AG09309 (cell line): Measurements from ENCODE around the gene MYH10.

Experiments used
- DNase-seq: peaks from one replicate; pipeline ENCODE4 v3.0.0-alpha.2; 2010; ENCODE audit warnings: low read depth
- H3K4me3 ChIP-seq: 2 replicates; pipeline ENCODE4 v1.5.1; 2011; ENCODE audit warnings: mild to moderate bottlenecking, low read depth, low read length, moderate library complexity; ENCODE audit not compliant: control insufficient read depth
- TF ChIP-seq, protein P1 (sequence below): IDR thresholded peaks from 2 replicates; pipeline ENCODE4 v1.5.1; 2011; ENCODE audit warnings: mild to moderate bottlenecking, low read depth, low read length, inconsistent platforms; ENCODE audit not compliant: insufficient read depth, control insufficient read depth; ENCODE audit errors: missing control alignments

The MYH10 gene

DNA sequence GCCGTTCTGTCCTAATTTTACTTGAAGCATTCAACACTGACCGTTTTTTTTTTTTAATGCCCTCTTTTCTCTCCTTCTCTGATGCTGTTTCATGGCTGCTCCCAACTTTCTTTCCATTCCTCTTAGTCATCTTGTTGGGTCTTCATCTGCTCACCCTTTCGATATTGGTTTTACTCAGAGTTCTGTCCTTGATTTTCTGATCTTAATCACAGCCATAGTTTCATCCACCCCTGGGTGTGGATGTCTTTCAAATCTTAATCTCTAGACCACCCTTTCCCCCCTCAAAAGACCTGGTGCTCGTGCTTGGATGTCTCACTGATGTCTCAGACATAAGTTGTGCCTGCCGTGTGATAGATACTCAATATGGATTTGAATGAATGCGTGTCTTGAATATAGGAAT, 172.4 kb downstream of the MYH10 start:
- no peak overlapping the region for H3K4me3 ChIP-seq
- no peak for DNase-seq
- TF ChIP-seq, protein P1, sequence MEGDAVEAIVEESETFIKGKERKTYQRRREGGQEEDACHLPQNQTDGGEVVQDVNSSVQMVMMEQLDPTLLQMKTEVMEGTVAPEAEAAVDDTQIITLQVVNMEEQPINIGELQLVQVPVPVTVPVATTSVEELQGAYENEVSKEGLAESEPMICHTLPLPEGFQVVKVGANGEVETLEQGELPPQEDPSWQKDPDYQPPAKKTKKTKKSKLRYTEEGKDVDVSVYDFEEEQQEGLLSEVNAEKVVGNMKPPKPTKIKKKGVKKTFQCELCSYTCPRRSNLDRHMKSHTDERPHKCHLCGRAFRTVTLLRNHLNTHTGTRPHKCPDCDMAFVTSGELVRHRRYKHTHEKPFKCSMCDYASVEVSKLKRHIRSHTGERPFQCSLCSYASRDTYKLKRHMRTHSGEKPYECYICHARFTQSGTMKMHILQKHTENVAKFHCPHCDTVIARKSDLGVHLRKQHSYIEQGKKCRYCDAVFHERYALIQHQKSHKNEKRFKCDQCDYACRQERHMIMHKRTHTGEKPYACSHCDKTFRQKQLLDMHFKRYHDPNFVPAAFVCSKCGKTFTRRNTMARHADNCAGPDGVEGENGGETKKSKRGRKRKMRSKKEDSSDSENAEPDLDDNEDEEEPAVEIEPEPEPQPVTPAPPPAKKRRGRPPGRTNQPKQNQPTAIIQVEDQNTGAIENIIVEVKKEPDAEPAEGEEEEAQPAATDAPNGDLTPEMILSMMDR: no peak

DNA sequence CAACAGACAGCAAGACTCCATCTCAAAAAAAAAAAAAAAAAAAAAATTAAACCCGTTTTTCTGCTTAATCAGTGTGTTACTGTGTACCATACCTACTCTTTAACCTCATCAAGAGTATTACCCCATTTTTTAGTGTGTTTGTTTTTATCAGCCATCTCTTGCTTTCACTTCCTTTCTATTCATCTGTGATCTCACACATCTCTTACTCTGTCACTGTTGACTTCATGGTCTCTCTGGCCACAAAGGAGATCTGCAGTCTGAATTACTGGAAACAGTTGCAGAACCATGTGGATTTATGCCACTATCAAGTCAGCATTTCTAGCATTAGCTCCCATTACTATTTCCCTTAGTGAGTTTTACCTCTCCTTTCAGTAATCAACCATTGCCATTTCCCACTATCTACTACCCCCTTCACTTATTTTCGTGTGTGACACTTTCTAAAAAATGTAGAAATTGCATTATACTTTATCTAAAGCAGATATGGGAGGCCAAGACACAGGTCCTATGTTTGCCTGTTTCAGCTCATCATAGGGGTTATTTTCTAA, 174.8 kb downstream of the MYH10 start:
- H3K4me3 ChIP-seq: no peak overlapping the region
- TF ChIP-seq, protein P1: no peak
- no peak for DNase-seq

DNA sequence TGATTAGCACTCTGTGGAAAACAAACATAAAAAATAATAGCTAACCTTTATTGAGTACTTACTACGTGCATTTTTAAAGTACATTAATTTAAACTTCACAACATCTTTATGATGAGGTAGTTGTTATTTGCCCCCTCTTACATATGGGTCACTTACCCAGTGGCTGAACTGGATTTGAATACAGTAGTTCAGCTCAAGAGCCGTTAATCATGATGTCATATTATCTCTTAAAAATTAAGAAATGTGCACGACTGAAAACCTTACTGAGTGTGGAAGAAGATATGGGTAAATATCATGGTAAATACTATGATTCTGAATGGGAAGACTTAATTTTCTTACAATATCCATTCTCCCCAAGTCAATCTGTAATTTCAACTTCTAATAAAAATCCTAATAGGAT, 177.2 kb downstream of the MYH10 start:
- no peak overlapping the region for H3K4me3 ChIP-seq
- TF ChIP-seq, protein P1: no peak
- no peak for DNase-seq

DNA sequence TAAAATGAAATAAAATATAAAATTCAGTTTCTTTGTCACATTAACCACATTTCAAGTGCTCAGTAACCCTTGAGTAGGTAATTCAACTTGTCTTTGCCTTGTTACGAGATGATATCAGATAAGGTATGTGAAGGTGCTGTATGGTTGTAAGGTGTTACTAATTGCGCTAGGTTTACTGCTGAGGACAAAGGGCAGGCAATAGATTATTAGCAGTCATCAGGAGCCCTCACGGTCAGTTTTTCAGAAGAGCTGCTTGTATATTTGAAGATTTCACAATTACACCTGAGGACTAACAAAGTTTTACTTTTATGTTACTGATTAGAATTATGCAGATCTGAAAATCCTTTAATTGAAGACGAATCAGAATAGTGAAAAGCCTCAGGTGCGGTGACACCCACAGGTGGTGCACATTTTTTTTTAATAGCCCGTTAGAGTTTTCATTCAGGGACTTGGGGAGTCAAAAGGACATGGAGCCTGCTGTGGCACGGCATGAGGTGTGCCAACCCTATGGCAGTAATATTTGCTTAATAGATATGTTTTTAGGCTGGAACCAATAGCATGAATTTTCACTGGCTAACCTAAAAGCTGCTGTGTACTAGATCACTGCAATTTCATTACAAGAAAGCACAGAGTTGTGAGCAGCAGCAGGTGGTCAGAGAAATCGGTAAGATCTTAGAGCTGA, 178.5 kb downstream of the MYH10 start:
- no peak for DNase-seq
- no peak overlapping the region for H3K4me3 ChIP-seq
- TF ChIP-seq, protein P1: no peak

DNA sequence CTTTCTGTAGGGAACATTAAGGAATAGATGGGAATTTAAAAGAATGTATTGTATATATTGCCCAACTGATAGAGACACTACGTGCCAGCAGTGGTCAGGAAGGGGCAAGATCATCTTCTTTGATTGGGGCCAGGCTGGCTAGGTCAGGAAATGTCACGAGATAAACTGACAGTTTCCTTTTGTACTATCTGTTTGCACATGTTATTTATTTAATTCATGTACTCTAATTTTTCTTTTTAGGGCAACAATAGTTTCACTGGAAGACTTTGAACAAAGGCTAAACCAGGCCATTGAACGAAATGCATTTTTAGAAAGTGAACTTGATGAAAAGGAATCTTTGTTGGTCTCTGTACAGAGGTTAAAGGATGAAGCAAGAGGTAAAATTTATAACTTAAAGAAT, 182.2 kb downstream of the MYH10 start:
- no peak overlapping the region for H3K4me3 ChIP-seq
- DNase-seq: no peak

DNA sequence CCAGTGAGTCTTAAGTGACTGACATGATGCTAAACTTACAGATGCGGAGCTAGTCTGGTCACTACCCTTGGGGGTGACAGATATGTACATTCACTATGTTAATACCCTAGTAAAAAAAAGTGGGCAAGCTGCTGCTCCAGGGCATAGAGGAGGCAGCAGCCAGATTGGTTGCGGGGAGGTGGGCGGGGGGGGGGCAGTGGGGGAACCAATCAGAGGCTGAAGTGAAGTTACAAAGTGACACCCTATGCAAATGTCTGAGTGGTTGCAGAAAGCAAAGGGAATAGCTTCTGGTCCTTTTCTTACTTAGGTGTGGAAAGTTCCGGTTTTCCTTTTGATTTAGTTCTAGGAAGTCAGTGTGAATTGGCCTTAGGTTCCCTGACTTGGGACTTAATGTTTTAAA, 182.7 kb downstream of the MYH10 start:
- DNase-seq: no peak
- no peak overlapping the region for H3K4me3 ChIP-seq
- TF ChIP-seq, protein P1: no peak

More for the DNA sequence above, 182.2 kb downstream of the MYH10 start:
- TF ChIP-seq, protein P1: no peak
